WI38 (cell line): ENCODE data around the gene CYP4V2.

ENCODE experiments used
- H3K4me3 ChIP-seq: 2 replicates; pipeline ENCODE4 v1.5.1; 2011; ENCODE audit warnings: low read depth, mild to moderate bottlenecking, control low read depth, low read length
- TF ChIP-seq, protein P1 (sequence below): IDR thresholded peaks from 2 replicates; pipeline ENCODE4 v1.5.1; 2012; ENCODE audit warnings: low read depth, mild to moderate bottlenecking, control low read depth, low read length

Gene CYP4V2

DNA sequence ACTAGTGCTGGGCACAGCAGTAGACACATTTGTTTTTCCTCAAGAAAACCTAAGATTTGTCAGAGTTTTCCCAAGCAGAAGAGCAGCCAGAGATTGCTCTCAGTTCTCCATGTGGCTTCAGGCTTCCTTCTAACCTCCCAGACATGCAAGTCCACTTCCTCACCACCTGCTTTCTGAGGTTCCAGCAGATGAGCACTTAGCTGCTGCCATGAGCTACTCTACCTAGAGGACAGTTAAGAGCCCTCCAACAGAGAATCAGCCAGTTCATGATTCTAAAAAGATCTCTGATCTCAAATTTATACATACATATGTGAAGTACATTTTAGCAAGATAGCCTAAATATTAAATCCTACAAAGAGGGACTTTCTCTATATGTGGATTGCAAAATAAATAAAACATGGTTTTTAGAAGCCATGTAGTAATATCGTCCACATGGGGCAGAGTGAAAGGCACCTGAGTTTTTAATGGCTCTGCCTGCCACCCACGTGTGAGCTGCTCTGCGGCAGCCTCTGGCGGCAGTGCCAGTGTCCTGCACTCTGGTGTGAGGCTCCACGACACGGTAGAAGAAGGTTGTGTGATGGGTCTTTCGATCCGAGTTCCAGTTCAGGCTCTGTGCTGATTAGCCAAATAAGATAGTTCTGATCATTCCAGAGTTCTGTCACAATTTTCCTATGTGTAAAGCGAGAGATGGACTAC, 10.3 kb downstream of the CYP4V2 start:
- TF ChIP-seq, protein P1, sequence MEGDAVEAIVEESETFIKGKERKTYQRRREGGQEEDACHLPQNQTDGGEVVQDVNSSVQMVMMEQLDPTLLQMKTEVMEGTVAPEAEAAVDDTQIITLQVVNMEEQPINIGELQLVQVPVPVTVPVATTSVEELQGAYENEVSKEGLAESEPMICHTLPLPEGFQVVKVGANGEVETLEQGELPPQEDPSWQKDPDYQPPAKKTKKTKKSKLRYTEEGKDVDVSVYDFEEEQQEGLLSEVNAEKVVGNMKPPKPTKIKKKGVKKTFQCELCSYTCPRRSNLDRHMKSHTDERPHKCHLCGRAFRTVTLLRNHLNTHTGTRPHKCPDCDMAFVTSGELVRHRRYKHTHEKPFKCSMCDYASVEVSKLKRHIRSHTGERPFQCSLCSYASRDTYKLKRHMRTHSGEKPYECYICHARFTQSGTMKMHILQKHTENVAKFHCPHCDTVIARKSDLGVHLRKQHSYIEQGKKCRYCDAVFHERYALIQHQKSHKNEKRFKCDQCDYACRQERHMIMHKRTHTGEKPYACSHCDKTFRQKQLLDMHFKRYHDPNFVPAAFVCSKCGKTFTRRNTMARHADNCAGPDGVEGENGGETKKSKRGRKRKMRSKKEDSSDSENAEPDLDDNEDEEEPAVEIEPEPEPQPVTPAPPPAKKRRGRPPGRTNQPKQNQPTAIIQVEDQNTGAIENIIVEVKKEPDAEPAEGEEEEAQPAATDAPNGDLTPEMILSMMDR: peak; percentile 46
- no peak overlapping the region for H3K4me3 ChIP-seq

DNA sequence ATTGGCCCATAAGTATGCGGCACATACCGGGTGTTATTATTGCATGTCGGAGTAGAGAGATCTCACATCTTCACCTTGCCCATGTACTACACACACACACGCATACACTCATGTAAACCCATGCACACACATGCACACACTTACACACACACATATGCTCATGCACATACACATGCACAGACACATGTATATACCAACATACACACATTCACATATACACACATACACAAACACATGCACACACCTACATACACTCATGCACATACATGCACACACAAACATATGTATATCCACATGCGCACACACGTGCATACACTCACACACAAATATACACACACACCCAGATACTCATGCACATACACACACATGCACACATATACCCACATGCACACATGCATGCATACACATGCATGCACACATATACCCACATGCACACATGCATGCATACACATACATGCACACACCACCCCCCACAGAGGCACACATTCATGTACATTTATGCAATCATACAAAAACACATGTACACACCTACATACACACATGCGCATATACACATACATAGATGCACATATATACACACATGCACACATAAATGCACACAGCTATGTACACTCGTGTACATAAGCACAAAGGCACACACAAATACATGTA, 11.2 kb downstream of the CYP4V2 start:
- no peak overlapping the region for H3K4me3 ChIP-seq
- TF ChIP-seq, protein P1: no peak

DNA sequence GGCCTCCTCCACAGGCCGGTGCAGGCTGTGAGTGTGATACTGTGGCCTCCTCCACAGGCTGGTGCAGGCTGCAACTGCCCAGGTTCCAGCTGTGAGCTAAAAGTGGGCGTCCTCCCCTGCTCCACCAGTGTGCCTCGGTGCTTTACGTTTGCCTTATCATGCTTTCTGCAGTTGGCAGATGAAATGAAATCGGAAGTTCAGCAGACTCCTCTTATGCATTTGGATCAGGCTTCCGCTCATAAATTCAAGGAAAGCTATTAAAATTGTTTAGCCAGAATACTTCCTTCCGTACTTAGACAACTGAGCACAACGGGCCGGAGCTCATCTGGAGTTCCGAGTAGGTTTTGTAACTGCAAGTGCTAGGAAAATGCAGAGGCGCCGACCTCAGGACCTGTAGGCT, 12.0 kb downstream of the CYP4V2 start:
- H3K4me3 ChIP-seq: no peak overlapping the region
- TF ChIP-seq, protein P1: no peak

DNA sequence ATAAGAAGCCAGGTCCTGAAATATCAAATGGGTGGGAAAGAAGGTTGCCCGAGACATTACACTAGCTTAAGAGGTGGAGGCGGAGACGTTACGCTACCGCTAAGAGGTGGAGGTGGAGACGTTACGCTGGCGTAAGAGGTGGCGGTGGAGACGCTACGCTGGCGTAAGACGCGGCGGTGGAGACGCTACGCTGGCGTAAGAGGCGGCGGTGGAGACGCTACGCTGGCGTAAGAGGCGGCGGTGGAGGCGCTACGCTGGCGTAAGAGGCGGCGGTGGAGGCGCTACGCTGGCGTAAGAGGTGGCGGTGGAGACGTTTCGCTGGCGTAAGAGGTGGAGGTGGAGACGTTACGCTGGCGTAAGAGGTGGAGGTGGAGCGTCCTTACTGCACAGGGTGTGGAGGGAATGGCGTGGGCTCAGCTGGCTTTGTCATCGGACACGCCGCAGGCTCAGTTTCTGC, 12.8 kb downstream of the CYP4V2 start:
- no peak overlapping the region for H3K4me3 ChIP-seq
- TF ChIP-seq, protein P1: no peak

DNA sequence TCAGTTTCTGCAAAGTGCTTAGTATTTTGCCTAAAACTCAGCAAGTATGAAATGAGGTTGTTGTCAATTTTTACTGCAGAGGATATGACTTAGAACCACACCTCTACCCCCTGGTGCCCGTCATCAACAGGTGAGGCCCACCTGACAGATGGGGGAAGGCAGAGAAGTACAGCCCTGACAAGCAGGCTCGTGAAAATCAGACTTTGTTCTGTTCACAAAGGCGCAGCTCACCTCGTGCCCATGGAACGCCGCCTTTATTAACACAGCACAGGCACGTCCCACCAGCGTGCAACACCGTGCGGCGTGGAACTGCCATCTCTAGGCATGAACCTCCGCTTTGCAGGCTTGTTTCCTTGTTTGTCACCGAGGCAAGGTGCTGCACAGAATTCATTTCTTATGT, 13.3 kb downstream of the CYP4V2 start:
- TF ChIP-seq, protein P1: no peak
- no peak overlapping the region for H3K4me3 ChIP-seq

DNA sequence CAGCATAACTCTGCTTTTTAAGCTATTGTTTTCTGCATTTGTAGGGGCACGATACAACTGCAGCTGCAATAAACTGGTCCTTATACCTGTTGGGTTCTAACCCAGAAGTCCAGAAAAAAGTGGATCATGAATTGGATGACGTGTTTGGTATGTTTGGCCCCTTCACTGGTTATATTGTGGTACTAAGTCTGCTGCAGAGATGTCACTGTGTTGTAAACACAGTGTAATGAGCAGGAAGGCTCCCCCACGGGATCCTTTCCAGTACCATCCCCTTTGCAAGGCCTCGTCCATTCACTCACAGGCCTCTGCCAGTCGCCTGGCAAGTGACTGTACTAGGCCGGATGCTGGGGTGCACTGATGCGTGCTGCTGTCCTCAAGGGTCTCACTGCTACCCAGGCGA, 13.8 kb downstream of the CYP4V2 start:
- no peak overlapping the region for H3K4me3 ChIP-seq

More for the DNA sequence above, 13.8 kb downstream of the CYP4V2 start:
- TF ChIP-seq, protein P1: no peak
